ENCODE results near the gene CCR2.
"Not testable (repeated sequence)": the region's sequence is repeated elsewhere in the genome, so short reads cannot be mapped to it uniquely, and the experiment has no call there.

The CCR2 gene

DNA sequence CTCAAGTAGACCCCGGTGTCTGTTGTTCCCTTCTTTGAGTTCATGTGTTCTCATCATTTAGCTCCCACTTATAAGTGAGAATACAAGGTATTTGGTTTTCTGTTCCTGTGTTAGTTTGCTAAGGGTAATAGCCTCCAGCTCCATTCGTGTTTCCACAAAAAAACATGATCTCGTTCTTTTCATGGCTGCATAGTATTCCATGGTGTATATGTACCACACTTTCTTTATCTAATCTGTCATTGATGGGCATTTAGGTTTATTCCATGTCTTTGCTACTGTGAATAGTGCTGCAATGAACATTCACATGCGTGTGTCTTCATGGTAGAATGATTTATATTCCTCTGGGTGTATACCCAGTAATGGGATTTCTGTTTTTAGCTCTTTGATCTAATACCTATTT lies 49.0 kb downstream of the CCR2 start:
- DNase-seq (ENCODE audit: low read depth in 2 of 2) = not testable (repeated sequence)

- no peak for DNase-seq (ENCODE audit: low read depth in 2 of 2)
Observed at GRCh38 chr3:46405301-46406019, 51.5 kb downstream of the CCR2 start.

GRCh38 chr3:46406443-46406787 lies 52.5 kb downstream of the CCR2 start:
- DNase-seq (ENCODE audit: low read depth in 2 of 2) = no peak

GRCh38 chr3:46406788-46407611 lies 53.1 kb downstream of the CCR2 start, which contains the start of the genes CCR5AS and CCRL2:
TSS of gene CCR5AS (minus strand) at chr3:46407066.
TSS of gene CCRL2 (plus strand) at chr3:46407259. CDS start at chr3:46408080, 821 bp downstream.
- peak in 1 of 2 donors; percentile 14 for DNase-seq (ENCODE audit: low read depth in 2 of 2)

DNA sequence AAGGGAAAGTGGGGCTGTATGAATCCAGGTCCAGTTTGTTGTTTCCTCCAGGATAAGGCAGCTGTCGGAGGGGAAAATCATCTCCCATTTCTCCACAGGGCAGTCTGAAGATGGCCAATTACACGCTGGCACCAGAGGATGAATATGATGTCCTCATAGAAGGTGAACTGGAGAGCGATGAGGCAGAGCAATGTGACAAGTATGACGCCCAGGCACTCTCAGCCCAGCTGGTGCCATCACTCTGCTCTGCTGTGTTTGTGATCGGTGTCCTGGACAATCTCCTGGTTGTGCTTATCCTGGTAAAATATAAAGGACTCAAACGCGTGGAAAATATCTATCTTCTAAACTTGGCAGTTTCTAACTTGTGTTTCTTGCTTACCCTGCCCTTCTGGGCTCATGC lies 54.1 kb downstream of the CCR2 start:
- DNase-seq (ENCODE audit: low read depth in 2 of 2) = no peak

GRCh38 chr3:46408853-46409252 lies 54.9 kb downstream of the CCR2 start:
- DNase-seq (ENCODE audit: low read depth in 2 of 2) = no peak

DNA sequence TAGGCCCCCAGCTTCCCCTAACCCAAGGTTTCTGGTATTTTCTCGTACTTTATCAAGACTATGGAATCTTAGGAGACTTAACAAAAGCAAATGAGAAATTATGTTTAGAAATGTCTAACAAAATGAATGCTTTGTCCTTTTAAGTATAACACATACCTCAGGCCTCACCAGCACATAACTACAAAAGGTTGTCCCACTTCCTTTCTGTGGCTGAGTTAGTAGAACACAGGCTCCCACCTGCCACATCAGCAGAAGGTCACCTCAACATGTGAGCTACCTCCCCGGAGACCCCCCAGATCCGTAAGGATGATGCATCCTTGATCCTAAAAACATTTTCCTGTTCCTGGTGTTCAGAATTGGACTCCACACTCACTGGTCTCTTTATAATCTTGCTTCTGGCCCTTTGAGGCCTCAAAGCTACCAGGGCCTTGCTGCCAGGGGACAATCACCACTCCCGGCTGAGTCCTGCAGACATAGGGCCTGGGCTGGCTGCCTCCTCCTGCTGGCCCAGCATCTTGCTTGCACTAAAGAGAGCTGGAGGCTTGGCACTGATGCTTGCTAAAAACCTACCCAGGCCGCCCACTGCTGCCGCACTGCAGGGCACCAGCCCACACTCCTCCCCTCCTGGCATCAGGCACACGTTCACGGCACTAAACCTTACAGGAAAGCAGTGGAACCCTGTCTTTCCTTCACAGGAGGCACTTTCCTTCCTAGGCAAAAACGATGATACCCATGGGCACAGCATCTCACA lies 56.0 kb downstream of the CCR2 start:
- no peak for DNase-seq (ENCODE audit: low read depth in 2 of 2)

Measured in activated CD8-positive, alpha-beta memory T cell treated with anti-CD3 and anti-CD28 coated beads for 4 hours (primary cell).